ENCODE data around the gene NME3. TPM values are rescaled to one million over a fixed set of nuclear protein-coding genes. Genes with fewer than 3 reads are reported as not detected.

Gene NME3
- total RNA-seq, 1 experiment from 2014 or later = 218 TPM

DNA sequence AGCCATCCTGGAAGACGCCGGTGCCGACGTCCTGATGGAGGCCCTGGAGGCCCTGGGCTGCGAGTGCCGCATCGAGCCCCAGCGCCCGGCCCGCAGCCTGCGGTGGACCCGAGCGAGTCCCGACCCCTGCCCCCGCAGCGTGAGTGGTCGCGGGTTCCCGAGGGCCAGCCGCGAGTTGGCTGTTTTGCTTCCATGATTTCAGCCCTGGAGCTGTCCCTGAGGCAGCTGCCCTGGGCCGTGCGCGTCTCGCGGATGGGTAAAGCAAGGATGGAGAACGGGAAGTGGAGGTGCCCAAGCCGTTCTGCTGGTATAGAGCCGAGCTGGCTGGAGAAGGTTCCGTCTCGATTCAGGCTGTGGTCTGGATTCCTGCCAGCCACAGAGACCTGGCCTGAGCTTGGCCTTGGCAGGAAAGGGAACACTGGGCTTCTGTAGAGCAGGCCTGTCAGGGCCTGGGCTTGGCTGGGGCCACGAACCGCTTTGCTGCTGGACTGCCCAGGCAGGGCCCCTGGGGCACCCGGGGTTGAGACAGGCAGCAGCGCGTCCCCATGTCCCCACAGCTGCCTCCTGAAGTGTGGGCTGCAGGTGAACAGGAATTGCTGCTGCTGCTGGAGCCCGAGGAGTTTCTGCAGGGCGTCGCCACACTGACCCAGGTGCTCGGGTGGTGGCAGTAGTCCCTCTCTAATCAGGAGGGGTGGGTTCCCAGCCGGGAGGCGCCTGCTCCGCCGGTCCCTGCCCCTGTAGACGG, 2.5 kb upstream of the NME3 start:
- in situ Hi-C loops (cut with HindIII; ENCODE audit: low pct_unique_long_range_greater_than_20kb, low sequenced_read_pairs) = no loop called here
- no peak for DNase-seq (ENCODE audit: low read depth)

- in situ Hi-C loops (cut with HindIII; ENCODE audit: low pct_unique_long_range_greater_than_20kb, low sequenced_read_pairs) = no loop called here
- peak; percentile 88 for DNase-seq (ENCODE audit: low read depth)
Measured at GRCh38 chr16:1772908-1773702, 1.8 kb upstream of the NME3 start, which contains the start of gene MRPS34. Gene MRPS34 (minus strand): TSS chr16:1773134. CDS start chr16:1773119, 15 bp downstream.

GRCh38 chr16:1772362-1772907, 1.1 kb upstream of the NME3 start, which contains the start of gene EME2:
Gene EME2 (plus strand): TSS chr16:1772810. CDS start chr16:1773228, 418 bp downstream.
- peak; percentile 55 for DNase-seq (ENCODE audit: low read depth)

DNA sequence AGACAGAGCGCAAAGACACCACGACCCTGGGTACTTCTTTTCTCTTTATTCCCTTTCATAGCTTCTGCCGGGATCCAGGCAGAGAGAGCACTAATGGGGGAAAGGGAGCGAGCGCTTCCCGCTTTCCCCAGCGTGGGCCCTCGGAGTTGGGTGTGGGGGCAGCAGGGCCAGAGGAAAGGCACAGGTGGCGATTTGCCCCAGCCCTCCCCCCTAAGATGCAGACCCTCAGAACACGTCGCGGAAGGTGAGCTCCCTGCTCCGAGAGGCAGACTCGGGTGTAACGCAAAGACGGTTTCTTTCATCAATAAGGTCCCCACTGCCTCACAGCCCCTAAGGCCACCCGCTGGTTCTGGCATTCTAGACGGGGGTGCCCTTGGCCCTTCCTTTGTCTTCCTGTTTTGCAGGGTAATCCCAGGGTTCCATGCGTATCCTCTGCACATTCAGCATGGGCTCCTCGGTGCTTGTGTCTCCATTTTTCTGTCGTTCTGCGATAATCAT, 570 bp upstream of the NME3 start:
- in situ Hi-C loops (cut with HindIII; ENCODE audit: low pct_unique_long_range_greater_than_20kb, low sequenced_read_pairs) = no loop called here
- DNase-seq (ENCODE audit: low read depth) = no peak

More at GRCh38 chr16:1772362-1772907, 1.1 kb upstream of the NME3 start, which contains the start of gene EME2:
- in situ Hi-C loops (cut with HindIII; ENCODE audit: low pct_unique_long_range_greater_than_20kb, low sequenced_read_pairs) = no loop called here

DNA sequence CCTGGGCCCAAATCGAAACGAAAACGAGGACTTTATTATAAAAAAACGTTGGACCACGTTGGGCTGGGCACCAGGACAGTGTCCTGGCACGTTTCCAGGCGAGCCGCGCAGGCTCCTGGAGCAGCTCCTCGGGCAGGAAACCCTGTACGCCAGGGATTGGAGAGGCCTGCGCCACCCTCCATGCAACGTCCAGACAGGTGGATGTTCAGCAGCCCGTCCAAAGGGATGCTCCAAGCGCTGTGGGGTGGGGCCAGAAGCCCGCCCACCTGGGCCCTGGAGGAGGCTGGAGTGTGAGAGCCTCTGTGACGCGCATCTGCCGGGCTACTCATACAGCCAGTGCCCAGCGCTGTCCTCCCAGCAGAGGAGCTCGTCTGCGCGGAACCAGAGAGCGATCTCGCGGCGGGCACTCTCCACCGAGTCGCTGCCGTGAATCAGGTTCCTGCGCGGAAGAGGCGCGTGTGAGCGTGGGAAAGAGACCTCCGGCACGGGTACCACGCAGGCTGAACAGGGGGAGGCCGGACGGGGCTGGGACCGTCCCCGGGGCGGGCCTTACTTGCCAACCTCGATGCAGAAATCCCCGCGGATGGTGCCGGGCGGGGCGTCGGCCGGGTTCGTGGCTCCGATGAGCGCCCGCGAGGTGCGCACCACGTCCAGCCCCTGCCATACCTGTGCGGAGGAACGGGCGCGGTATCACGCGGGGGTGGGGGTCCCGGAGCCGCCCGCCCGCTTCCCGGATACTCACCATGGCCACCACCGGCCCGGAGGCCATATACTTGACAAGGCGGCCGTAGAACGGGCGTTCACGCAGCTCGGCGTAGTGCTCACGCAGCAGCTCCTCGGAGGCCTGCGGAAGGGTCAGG, 785 bp downstream of the NME3 start:
- DNase-seq (ENCODE audit: low read depth) = peak; percentile 75
- in situ Hi-C loops (cut with HindIII; ENCODE audit: low pct_unique_long_range_greater_than_20kb, low sequenced_read_pairs) = no loop called here

- DNase-seq (ENCODE audit: low read depth) = no peak
- in situ Hi-C loops (cut with HindIII; ENCODE audit: low pct_unique_long_range_greater_than_20kb, low sequenced_read_pairs) = no loop called here
Measured at GRCh38 chr16:1769402-1770300, 1.7 kb downstream of the NME3 start.

DNA sequence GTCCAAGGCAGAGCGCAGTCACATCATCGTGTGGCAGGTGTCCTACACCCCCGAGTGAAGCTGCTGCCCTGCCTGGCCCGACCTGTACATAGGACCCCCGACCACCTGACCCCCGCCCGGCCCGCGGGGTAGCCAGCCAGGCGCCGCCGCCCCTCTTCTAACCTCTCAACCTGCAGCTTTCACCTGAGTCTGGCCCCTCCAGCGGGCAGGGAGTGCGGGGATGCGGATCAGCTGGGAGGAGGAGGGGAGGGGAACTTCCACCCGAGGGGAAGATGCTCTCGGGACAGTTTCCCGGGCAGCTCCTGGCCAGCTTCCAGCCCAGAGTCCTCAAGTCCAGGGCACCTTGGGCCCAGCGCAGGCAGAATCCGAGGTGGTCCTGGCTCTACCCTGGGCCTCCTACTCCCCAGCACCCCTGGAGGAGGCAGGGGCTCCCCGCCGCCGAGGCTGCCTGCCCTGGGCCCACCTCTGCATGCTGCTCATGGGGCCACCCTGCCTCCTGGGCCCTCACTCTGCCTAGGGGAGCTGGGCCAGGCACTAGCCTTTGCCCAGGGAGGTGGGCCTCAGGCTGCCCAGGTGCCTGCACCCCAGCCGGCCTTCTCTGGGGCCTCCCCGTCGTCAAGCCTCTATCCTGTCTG, 2.5 kb downstream of the NME3 start:
- DNase-seq (ENCODE audit: low read depth) = no peak
- in situ Hi-C loops (cut with HindIII; ENCODE audit: low pct_unique_long_range_greater_than_20kb, low sequenced_read_pairs) = no loop called here

- DNase-seq (ENCODE audit: low read depth) = no peak
- in situ Hi-C loops (cut with HindIII; ENCODE audit: low pct_unique_long_range_greater_than_20kb, low sequenced_read_pairs) = no loop called here
Measured at GRCh38 chr16:1768061-1768766, 3.1 kb downstream of the NME3 start.

DNA sequence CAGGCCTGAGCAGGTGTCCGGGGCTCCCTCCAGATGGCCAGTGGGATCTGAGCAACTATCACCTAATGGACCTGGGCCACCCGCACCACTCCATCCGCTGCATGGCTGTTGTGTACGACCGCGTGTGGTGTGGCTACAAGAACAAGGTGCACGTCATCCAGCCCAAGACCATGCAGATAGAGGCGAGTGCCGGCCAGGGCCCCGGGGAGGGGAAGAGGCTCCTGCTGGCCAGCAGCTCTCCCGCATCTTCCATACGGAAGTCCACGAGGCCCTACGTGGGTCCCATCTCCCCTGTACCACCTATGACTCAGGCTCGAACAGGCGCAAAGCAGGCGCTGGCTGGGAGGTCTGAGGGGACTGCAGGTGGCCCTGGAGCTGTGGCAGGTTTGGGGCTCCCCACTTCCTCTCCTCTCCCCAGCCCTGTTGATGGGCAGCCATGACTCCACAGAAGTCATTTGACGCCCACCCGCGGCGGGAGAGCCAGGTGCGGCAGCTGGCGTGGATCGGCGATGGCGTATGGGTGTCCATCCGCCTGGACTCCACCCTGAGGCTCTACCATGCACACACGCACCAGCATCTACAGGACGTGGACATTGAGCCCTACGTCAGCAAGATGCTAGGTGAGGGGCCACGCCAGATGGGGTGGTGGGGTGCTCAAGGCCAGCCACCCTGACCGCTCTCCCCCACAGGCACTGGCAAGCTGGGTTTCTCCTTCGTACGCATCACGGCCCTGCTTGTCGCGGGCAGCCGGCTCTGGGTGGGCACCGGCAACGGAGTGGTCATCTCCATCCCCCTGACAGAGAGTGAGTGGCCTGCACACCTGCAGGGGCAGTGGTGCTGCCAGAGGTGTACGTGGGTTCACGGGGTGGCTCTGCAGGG, 4.0 kb downstream of the NME3 start:
- no peak for DNase-seq (ENCODE audit: low read depth)
- in situ Hi-C loops (cut with HindIII; ENCODE audit: low pct_unique_long_range_greater_than_20kb, low sequenced_read_pairs) = no loop called here

- in situ Hi-C loops (cut with HindIII; ENCODE audit: low pct_unique_long_range_greater_than_20kb, low sequenced_read_pairs) = no loop called here
- DNase-seq (ENCODE audit: low read depth) = no peak
Measured at GRCh38 chr16:1766701-1767100, 4.6 kb downstream of the NME3 start.

GRCh38 chr16:1766231-1766630, 5.1 kb downstream of the NME3 start:
- no peak for DNase-seq (ENCODE audit: low read depth)
- in situ Hi-C loops (cut with HindIII; ENCODE audit: low pct_unique_long_range_greater_than_20kb, low sequenced_read_pairs) = no loop called here

DNA sequence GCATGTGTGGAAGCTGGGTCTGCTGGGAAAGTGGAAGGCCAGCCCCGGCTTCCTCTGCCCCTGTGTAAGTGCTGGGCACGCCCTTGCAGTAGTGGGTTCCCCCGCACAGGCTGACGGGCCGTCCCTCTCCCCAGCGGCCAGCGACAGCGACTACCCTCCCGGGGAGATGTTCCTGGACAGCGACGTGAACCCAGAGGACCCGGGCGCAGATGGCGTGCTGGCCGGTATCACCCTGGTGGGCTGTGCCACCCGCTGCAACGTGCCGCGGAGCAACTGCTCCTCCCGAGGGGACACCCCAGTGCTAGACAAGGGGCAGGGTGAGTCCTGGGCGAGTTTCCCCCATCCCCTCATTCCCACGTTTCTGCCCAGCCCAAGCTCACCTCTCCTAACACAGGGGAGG, 5.5 kb downstream of the NME3 start:
- in situ Hi-C loops (cut with HindIII; ENCODE audit: low pct_unique_long_range_greater_than_20kb, low sequenced_read_pairs) = no loop called here

DNA sequence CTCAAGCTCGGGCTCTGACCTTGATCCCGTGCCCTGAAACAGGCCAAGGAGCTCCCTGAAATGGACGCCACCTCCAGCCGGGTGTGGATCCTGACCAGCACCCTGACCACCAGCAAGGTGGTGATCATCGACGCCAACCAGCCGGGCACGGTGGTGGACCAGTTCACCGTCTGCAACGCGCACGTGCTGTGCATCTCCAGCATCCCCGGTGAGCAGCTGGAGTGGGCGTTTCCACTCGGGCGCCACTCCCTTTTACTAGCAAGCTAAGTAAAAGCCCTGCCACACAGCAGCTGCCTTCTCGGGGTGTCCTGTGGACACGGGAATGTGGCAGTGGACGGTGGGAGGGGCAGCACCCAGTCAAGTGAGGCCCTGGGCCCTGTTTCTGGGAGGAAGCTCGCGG, 6.4 kb downstream of the NME3 start:
- DNase-seq (ENCODE audit: low read depth) = no peak
- in situ Hi-C loops (cut with HindIII; ENCODE audit: low pct_unique_long_range_greater_than_20kb, low sequenced_read_pairs) = no loop called here

More for the DNA sequence above, 5.5 kb downstream of the NME3 start:
- DNase-seq (ENCODE audit: low read depth) = no peak

DNA sequence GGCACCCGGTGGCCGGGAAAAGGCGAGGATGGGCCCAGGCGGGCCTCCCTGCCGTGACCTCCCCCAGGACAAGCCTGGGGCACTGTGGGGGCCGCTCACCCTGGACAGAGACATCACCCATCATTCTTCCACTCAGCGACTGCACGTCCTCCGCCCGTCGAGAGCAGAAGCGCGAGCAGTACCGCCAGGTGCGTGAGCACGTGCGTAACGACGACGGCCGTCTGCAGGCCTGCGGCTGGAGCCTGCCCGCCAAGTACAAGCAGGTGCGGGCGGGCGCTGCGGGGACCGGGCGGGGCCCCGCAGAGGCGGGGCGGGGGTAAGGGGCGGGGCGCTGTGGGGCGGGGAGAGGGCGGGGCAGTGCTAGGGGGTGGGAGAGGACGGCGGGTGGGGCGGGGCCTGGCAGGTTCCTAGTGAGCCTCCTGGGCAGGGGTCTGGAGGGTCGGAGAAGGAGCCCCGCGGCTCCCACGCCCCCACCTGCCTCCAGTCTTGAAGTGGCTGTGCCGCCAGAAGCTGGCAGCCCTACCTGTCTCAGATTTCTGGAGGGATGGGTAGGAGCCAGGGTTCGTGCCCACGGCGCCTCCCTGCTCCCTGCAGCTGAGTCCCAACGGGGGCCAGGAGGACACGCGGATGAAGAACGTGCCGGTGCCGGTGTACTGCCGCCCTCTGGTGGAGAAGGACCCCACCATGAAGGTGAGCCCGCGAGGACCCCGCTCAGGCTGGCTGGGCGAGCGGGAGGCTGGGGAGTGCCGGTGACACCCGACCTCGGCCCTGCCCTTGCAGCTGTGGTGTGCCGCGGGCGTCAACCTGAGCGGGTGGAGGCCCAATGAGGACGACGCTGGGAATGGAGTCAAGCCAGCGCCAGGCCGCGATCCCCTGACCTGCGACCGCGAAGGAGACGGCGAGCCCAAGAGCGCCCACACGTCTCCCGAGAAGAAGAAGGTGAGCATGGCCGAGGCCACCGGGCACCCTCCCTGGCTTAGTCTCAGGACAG, 7.5 kb downstream of the NME3 start:
- in situ Hi-C loops (cut with HindIII; ENCODE audit: low pct_unique_long_range_greater_than_20kb, low sequenced_read_pairs) = no loop called here
- no peak for DNase-seq (ENCODE audit: low read depth)
